Fibroblast of villous mesenchyme (primary cell): Measurements from ENCODE around the gene CCDC134. TPM values are rescaled to one million over a fixed set of nuclear protein-coding genes. Genes with fewer than 3 reads are reported as not detected.

Source experiments
- DNase-seq: peaks from one replicate; pipeline ENCODE4 v3.0.0-alpha.2; 2010; ENCODE audit warnings: low read depth
- H3K4me3 ChIP-seq: 2 replicates; pipeline ENCODE4 v1.5.1; 2011; ENCODE audit warnings: low read depth, mild to moderate bottlenecking, low read length
- total RNA-seq: library from RNA; depleted of rRNA; stranded (reverse); fragments of >200 nt; gene quantifications from 2 replicates; pipeline ENCODE4 v1.2.3, GENCODE V29; 2012
- TF ChIP-seq, protein P1 (sequence below): IDR thresholded peaks from 2 replicates; pipeline ENCODE4 v1.5.1; 2012; ENCODE audit warnings: low read depth, mild to moderate bottlenecking, low read length; ENCODE audit not compliant: insufficient read depth

The CCDC134 gene
- total RNA-seq, 1 donor = 16.0 TPM

DNA sequence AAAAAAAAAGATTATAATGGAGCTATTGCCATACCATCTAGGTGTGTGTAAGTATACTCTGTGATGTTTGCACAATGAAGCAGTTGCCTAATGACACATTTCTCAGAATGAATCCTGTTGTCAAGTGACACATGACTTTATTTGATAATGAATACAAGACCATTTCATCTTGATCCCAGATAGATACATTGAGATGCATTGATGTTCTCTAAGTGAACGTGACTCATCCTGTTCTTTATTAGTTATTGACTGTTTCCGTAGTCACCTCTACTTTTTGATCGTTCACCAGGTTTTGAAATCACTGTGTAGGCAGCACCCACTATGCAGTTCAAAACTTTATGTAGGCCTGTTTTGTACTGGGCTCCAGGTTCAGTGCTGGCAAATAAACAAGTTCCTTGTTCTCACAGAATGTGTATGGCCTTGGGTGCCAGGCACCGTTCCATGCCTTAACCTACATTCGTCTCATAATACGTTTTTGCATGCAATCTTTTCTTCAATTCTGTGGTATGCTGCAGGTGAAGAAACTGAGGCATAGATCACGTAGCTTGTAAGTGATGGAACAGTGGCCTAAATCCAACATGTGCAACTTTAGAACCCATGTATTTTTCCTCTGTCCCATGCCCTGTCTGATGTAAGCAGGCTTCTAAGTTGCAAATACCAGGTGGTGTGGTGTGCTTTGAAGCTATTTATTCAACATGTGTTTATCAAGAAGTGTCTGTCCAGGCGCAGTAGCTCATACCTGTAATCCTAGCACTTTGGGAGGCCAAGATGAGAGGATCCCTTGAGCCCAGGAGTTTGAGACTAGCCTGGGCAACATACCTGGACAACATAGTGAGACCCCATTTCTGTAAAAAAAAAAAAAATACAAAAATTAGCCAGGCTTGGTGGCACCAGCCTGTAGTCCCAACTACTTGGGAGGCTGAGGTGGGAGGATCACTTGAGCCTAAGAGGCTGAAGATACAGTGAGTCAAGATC, 42.8 kb downstream of the CCDC134 start:
- H3K4me3 ChIP-seq = no peak overlapping the region
- TF ChIP-seq, protein P1, sequence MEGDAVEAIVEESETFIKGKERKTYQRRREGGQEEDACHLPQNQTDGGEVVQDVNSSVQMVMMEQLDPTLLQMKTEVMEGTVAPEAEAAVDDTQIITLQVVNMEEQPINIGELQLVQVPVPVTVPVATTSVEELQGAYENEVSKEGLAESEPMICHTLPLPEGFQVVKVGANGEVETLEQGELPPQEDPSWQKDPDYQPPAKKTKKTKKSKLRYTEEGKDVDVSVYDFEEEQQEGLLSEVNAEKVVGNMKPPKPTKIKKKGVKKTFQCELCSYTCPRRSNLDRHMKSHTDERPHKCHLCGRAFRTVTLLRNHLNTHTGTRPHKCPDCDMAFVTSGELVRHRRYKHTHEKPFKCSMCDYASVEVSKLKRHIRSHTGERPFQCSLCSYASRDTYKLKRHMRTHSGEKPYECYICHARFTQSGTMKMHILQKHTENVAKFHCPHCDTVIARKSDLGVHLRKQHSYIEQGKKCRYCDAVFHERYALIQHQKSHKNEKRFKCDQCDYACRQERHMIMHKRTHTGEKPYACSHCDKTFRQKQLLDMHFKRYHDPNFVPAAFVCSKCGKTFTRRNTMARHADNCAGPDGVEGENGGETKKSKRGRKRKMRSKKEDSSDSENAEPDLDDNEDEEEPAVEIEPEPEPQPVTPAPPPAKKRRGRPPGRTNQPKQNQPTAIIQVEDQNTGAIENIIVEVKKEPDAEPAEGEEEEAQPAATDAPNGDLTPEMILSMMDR = no peak
- DNase-seq = no peak

DNA sequence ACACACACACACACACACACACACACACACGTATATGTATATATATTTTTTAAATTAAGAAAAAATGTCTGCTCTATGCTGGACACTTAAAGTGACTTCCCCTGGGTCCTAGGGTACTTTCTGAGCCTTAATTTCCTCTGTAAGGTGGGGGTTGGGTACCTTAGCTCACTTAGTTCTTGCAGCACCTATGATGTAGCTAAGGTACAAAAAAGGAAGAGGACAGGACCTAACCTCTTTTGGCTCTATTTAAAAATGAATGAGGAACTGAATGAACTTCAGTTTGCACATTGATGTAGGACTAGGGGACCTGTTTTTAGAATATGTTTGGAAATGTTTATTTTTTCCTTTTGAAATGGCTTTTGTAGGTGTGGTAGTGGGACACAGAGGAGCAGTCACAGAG, 43.6 kb downstream of the CCDC134 start:
- DNase-seq = no peak
- TF ChIP-seq, protein P1 = no peak

DNA sequence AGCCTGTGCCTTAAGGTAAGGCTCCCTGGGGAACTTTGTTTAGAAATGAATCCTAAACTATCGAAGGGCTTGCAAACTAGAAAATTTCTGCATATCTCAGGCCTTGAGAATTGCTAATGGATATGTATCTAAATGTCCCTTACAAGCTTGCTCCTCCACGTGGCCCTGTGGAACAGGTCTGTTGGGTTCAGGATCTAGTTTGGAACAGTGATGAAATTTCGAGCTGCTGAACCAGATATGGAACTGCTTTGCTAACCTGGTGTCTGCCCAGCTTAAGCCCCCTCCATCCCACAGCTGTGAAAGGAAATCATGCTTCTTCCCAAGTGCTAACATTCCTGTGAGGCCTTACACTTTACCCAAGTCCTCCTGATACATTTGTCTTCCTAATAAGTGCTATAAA, 44.0 kb downstream of the CCDC134 start:
- TF ChIP-seq, protein P1 = no peak
- no peak overlapping the region for H3K4me3 ChIP-seq
- DNase-seq = no peak

More for the DNA sequence above, 43.6 kb downstream of the CCDC134 start:
- no peak overlapping the region for H3K4me3 ChIP-seq

DNA sequence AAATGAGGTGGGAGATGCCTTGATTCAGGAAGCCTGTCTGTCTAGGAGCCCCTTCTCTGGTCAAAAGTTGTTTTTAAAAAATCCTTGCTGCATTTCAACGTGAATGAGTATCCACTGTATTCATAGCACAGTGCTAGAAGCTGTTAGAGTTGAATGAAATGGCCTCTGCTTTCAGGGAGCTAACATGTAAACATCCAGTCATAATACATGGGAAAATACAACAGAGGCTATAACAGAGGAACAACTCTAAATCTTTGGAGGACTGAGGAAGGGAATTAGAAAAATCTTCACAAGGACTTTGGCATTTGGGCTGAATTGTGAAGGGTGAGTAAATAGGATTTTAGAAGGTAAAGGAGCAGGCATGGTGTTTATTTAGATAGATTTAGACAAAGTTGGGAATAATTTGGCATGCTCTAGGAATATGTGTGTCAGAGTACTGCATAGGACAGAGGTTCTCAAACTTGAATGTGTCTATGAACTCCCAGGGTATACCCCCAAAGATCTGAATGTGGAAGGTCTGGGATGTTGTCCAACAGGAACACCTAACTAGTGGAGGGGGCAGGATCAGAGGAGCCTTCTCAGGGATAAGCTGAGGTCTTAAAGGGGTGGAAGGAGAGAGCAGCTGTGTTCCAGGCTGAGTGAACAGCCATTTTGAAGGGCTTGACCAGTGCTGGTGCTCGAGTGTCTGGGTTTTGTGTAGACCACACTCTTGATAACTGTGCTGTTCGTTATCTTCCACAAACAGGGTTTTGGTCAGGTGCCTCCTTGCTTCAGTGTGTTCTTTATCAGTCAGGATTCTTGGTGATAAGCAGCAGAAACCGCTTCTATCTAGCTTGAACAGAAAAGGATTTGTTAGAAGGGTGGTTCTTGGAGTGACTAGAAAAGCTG, 45.1 kb downstream of the CCDC134 start:
- TF ChIP-seq, protein P1 = no peak
- peak; percentile 51 for DNase-seq
- no peak overlapping the region for H3K4me3 ChIP-seq

DNA sequence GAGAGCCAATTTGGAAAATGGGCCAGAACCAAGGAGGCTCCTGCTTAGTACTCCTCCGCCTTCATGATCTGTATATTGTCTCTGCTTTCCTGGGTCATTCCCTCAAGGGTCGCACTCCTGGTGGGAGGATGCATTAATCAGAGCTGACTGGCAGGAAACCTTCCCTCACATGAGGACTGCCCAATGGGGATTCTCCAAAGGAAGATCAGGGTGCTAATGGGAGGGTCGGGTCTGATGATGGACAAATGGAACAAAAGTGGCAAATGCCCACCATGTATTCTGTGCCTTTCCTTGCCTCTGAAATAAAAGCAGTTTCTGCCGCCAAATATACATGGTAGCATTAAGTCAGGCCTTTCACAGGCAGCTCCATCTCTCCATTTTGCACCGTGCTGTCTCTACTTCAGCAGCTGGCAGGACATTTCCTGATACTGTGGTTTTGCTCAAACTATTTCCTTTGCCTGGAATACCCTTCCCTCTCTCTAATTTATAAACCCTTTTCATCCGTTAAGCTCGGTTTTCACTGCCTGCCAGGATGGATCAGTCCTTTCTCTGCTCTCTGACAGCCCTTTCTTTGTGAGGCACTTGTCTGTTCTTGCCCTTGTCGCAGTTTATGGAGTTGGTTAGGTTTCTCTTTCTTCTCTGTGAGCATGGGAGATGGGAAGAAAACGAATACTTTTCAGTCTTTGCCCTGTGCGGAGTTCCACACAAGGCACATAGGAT, 45.9 kb downstream of the CCDC134 start:
- no peak for DNase-seq
- H3K4me3 ChIP-seq = no peak overlapping the region
- TF ChIP-seq, protein P1 = no peak

DNA sequence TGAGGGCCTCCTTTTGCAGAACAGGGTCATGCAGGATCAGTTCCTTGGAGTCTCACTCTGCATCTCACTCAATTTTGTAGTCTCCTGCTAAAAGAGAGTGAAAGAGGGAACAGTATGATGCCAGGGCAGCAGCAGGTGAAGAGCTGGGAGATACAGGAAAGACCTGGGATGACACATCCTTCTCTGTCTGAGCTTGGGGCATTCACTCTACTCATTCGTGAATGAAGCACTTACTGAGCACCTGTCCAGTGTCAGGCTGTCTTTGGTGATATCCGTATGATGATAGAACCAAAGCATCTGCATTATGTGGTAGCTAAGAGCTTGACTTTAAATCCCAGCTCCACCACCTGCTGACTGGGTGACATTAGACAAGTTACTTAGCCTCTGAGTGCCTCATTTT, 46.8 kb downstream of the CCDC134 start:
- no peak for DNase-seq
- H3K4me3 ChIP-seq = no peak overlapping the region
- TF ChIP-seq, protein P1 = no peak
